HG03064 (cell line): Measurements from ENCODE around the gene PPP1R12A.

Experiments used
- ATAC-seq: cut with Tn5 transposase; IDR thresholded peaks from one replicate; pipeline ENCODE4 v1.9.1; 2021; ENCODE audit warnings: low read depth; ENCODE audit not compliant: unreplicated experiment

The PPP1R12A gene

GRCh38 chr12:79936670-79937069 is 1.8 kb upstream of the PPP1R12A start:
- no peak for ATAC-seq

- ATAC-seq = peak; percentile 28
Measured at GRCh38 chr12:79935624-79936345, 888 bp upstream of the PPP1R12A start.

- peak; percentile 10 for ATAC-seq
Measured at GRCh38 chr12:79934281-79935020, 446 bp downstream of the PPP1R12A start.

GRCh38 chr12:79933532-79934264 is 1.2 kb downstream of the PPP1R12A start:
- peak; percentile 12 for ATAC-seq

- no peak for ATAC-seq
Measured at GRCh38 chr12:79933043-79933442, 1.9 kb downstream of the PPP1R12A start.

- ATAC-seq = no peak
Measured at GRCh38 chr12:79932357-79932756, 2.5 kb downstream of the PPP1R12A start.

GRCh38 chr12:79929065-79929464 is 5.8 kb downstream of the PPP1R12A start:
- no peak for ATAC-seq

GRCh38 chr12:79927772-79928474 is 7.0 kb downstream of the PPP1R12A start:
- peak; percentile 97 for ATAC-seq

GRCh38 chr12:79926951-79927350 is 7.9 kb downstream of the PPP1R12A start:
- ATAC-seq = no peak

- ATAC-seq = no peak
Measured at GRCh38 chr12:79925492-79925891, 9.4 kb downstream of the PPP1R12A start.

- no peak for ATAC-seq
Measured at GRCh38 chr12:79921786-79922185, 13.1 kb downstream of the PPP1R12A start.

GRCh38 chr12:79920421-79921238 is 14.3 kb downstream of the PPP1R12A start:
- no peak for ATAC-seq

- no peak for ATAC-seq
Measured at GRCh38 chr12:79919762-79920161, 15.1 kb downstream of the PPP1R12A start.

GRCh38 chr12:79916826-79917225 is 18.1 kb downstream of the PPP1R12A start:
- no peak for ATAC-seq

- ATAC-seq = no peak
Measured at GRCh38 chr12:79911889-79912656, 22.8 kb downstream of the PPP1R12A start.

GRCh38 chr12:79908366-79908765 is 26.5 kb downstream of the PPP1R12A start:
- ATAC-seq = no peak

GRCh38 chr12:79901506-79901905 is 33.4 kb downstream of the PPP1R12A start:
- ATAC-seq = no peak

- ATAC-seq = no peak
Measured at GRCh38 chr12:79900951-79901350, 33.9 kb downstream of the PPP1R12A start.

GRCh38 chr12:79900199-79900598 is 34.7 kb downstream of the PPP1R12A start:
- ATAC-seq = no peak
